ENCODE data around the gene VIL1. TPM values are rescaled to one million over a fixed set of nuclear protein-coding genes. Genes with fewer than 3 reads are reported as not detected.

The VIL1 gene
- total RNA-seq, 1 experiment from 2014 or later: not detected

- no peaks in the 10 kb centered on the region for H3K4me1 ChIP-seq (ENCODE audit: low read length)
Measured at GRCh38 chr2:218446547-218446946, 27.6 kb downstream of the VIL1 start.

GRCh38 chr2:218447072-218447471 is 28.1 kb downstream of the VIL1 start:
- Histone ChIP-seq H3K27me3 (ENCODE audit: low read length) (no peaks in the 10 kb centered on the region), H3K4me2 (ENCODE audit: low read depth, low read length, poor library complexity, severe bottlenecking) (no peak overlapping the region), H3K27ac (ENCODE audit: low read length) (no peak overlapping the region), H3K4me1 (ENCODE audit: low read length) (no peaks in the 10 kb centered on the region), H3K79me2 (ENCODE audit: low read length) (no peaks in the 10 kb centered on the region), H3K9me3 (ENCODE audit: low read length) (no peaks in the 10 kb centered on the region), H3K36me3 (ENCODE audit: insufficient read depth, low read length) (0 out of 2 replicates have a peak, but pooled peaks cover 3% of the 10 kb centered on the region), H3K9me2 (replicated peaks; ENCODE audit: insufficient read depth, low read length) (no peaks in the 10 kb centered on the region), H2AFZ (ENCODE audit: low read length) (no peak overlapping the region), H4K20me1 (ENCODE audit: insufficient read depth, low read depth, low read length) (no peaks in the 10 kb centered on the region), H3K4me3 (ENCODE audit: low read length) (no peak overlapping the region), H3K9ac (ENCODE audit: low read length) (no peak overlapping the region)
- no peak for DNase-seq

More at GRCh38 chr2:218446547-218446946, 27.6 kb downstream of the VIL1 start:
- Histone ChIP-seq H3K27ac (ENCODE audit: low read length) (no peak overlapping the region), H3K9me2 (replicated peaks; ENCODE audit: insufficient read depth, low read length) (no peaks in the 10 kb centered on the region), H3K4me2 (ENCODE audit: low read depth, low read length, poor library complexity, severe bottlenecking) (no peak overlapping the region), H3K4me3 (ENCODE audit: low read length) (no peak overlapping the region), H2AFZ (ENCODE audit: low read length) (no peak overlapping the region), H3K79me2 (ENCODE audit: low read length) (no peaks in the 10 kb centered on the region), H4K20me1 (ENCODE audit: insufficient read depth, low read depth, low read length) (no peaks in the 10 kb centered on the region), H3K9me3 (ENCODE audit: low read length) (no peaks in the 10 kb centered on the region), H3K36me3 (ENCODE audit: insufficient read depth, low read length) (0 out of 2 replicates have a peak, but pooled peaks cover 3% of the 10 kb centered on the region), H3K27me3 (ENCODE audit: low read length) (no peaks in the 10 kb centered on the region), H3K9ac (ENCODE audit: low read length) (no peak overlapping the region)
- no peak for DNase-seq

GRCh38 chr2:218448934-218449333 is 30.0 kb downstream of the VIL1 start:
- no peak for DNase-seq
- Histone ChIP-seq H3K9me2 (replicated peaks; ENCODE audit: insufficient read depth, low read length) (no peaks in the 10 kb centered on the region), H3K4me2 (ENCODE audit: low read depth, low read length, poor library complexity, severe bottlenecking) (no peak overlapping the region), H3K4me1 (ENCODE audit: low read length) (no peaks in the 10 kb centered on the region), H3K36me3 (ENCODE audit: insufficient read depth, low read length) (peaks cover 19% of the 10 kb centered on the region; the same call in 1 of the 2 replicates), H3K4me3 (ENCODE audit: low read length) (no peak overlapping the region), H4K20me1 (ENCODE audit: insufficient read depth, low read depth, low read length) (no peaks in the 10 kb centered on the region), H3K27ac (ENCODE audit: low read length) (no peak overlapping the region), H2AFZ (ENCODE audit: low read length) (no peak overlapping the region), H3K79me2 (ENCODE audit: low read length) (no peaks in the 10 kb centered on the region), H3K9ac (ENCODE audit: low read length) (no peak overlapping the region), H3K27me3 (ENCODE audit: low read length) (no peaks in the 10 kb centered on the region), H3K9me3 (ENCODE audit: low read length) (no peaks in the 10 kb centered on the region)

- Histone ChIP-seq H2AFZ (ENCODE audit: low read length) (no peak overlapping the region), H3K9me3 (ENCODE audit: low read length) (no peaks in the 10 kb centered on the region), H3K27me3 (ENCODE audit: low read length) (no peaks in the 10 kb centered on the region), H3K36me3 (ENCODE audit: insufficient read depth, low read length) (peaks cover 41% of the 10 kb centered on the region), H3K4me3 (ENCODE audit: low read length) (no peak overlapping the region), H3K4me2 (ENCODE audit: low read depth, low read length, poor library complexity, severe bottlenecking) (no peak overlapping the region), H3K79me2 (ENCODE audit: low read length) (no peaks in the 10 kb centered on the region), H3K27ac (ENCODE audit: low read length) (no peak overlapping the region), H3K9me2 (replicated peaks; ENCODE audit: insufficient read depth, low read length) (no peaks in the 10 kb centered on the region), H3K9ac (ENCODE audit: low read length) (no peak overlapping the region), H4K20me1 (ENCODE audit: insufficient read depth, low read depth, low read length) (no peaks in the 10 kb centered on the region), H3K4me1 (ENCODE audit: low read length) (peaks cover 3% of the 10 kb centered on the region)
- no peak for DNase-seq
Measured at GRCh38 chr2:218452079-218452478, 33.2 kb downstream of the VIL1 start.

- no peaks in the 10 kb centered on the region for H3K27me3 ChIP-seq (ENCODE audit: low read length)
- no peaks in the 10 kb centered on the region for H4K20me1 ChIP-seq (ENCODE audit: insufficient read depth, low read depth, low read length)
- no peak overlapping the region for H3K9ac ChIP-seq (ENCODE audit: low read length)
- DNase-seq: peak; percentile 54
- no peaks in the 10 kb centered on the region for H3K79me2 ChIP-seq (ENCODE audit: low read length)
- H3K4me1 ChIP-seq (ENCODE audit: low read length): peaks cover 7% of the 10 kb centered on the region
- no peak overlapping the region for H3K4me3 ChIP-seq (ENCODE audit: low read length)
- no peaks in the 10 kb centered on the region for H3K9me2 ChIP-seq (replicated peaks; ENCODE audit: insufficient read depth, low read length)
- H3K27ac ChIP-seq (ENCODE audit: low read length): peak overlapping the region; percentile 11; the same call in 1 of the 2 replicates
- H3K4me2 ChIP-seq (ENCODE audit: low read depth, low read length, poor library complexity, severe bottlenecking): peak overlapping the region; percentile 5
- H2AFZ ChIP-seq (ENCODE audit: low read length): no peak overlapping the region
- peaks cover 43% of the 10 kb centered on the region for H3K36me3 ChIP-seq (ENCODE audit: insufficient read depth, low read length)
- no peaks in the 10 kb centered on the region for H3K9me3 ChIP-seq (ENCODE audit: low read length)
Measured at GRCh38 chr2:218456849-218457248, 37.9 kb downstream of the VIL1 start.

- Histone ChIP-seq H4K20me1 (ENCODE audit: insufficient read depth, low read depth, low read length) (no peaks in the 10 kb centered on the region), H3K27me3 (ENCODE audit: low read length) (no peaks in the 10 kb centered on the region), H3K27ac (ENCODE audit: low read length) (no peak overlapping the region), H3K4me1 (ENCODE audit: low read length) (peaks cover 7% of the 10 kb centered on the region), H3K36me3 (ENCODE audit: insufficient read depth, low read length) (peaks cover 30% of the 10 kb centered on the region), H3K9ac (ENCODE audit: low read length) (no peak overlapping the region), H3K9me2 (replicated peaks; ENCODE audit: insufficient read depth, low read length) (no peaks in the 10 kb centered on the region), H3K4me3 (ENCODE audit: low read length) (no peak overlapping the region), H3K9me3 (ENCODE audit: low read length) (no peaks in the 10 kb centered on the region), H3K4me2 (ENCODE audit: low read depth, low read length, poor library complexity, severe bottlenecking) (no peak overlapping the region), H2AFZ (ENCODE audit: low read length) (no peak overlapping the region), H3K79me2 (ENCODE audit: low read length) (no peaks in the 10 kb centered on the region)
- DNase-seq: no peak
Measured at GRCh38 chr2:218458598-218458997, 39.7 kb downstream of the VIL1 start.

GRCh38 chr2:218465987-218466633 is 47.2 kb downstream of the VIL1 start:
- Histone ChIP-seq H2AFZ (ENCODE audit: low read length) (no peak overlapping the region), H3K27me3 (ENCODE audit: low read length) (no peaks in the 10 kb centered on the region), H4K20me1 (ENCODE audit: insufficient read depth, low read depth, low read length) (no peaks in the 10 kb centered on the region), H3K4me2 (ENCODE audit: low read depth, low read length, poor library complexity, severe bottlenecking) (no peak overlapping the region), H3K4me3 (ENCODE audit: low read length) (no peak overlapping the region), H3K27ac (ENCODE audit: low read length) (no peak overlapping the region), H3K36me3 (ENCODE audit: insufficient read depth, low read length) (peaks cover 7% of the 10 kb centered on the region), H3K9ac (ENCODE audit: low read length) (no peak overlapping the region), H3K79me2 (ENCODE audit: low read length) (no peaks in the 10 kb centered on the region), H3K9me3 (ENCODE audit: low read length) (no peaks in the 10 kb centered on the region), H3K9me2 (replicated peaks; ENCODE audit: insufficient read depth, low read length) (no peaks in the 10 kb centered on the region), H3K4me1 (ENCODE audit: low read length) (peaks cover 7% of the 10 kb centered on the region)
- DNase-seq: peak; percentile 63

- Histone ChIP-seq H4K20me1 (ENCODE audit: insufficient read depth, low read depth, low read length) (no peaks in the 10 kb centered on the region), H3K9ac (ENCODE audit: low read length) (no peak overlapping the region), H3K4me3 (ENCODE audit: low read length) (no peak overlapping the region), H3K27ac (ENCODE audit: low read length) (peak overlapping the region; percentile 4; the same call in 1 of the 2 replicates), H3K27me3 (ENCODE audit: low read length) (no peaks in the 10 kb centered on the region), H3K9me3 (ENCODE audit: low read length) (no peaks in the 10 kb centered on the region), H3K4me2 (ENCODE audit: low read depth, low read length, poor library complexity, severe bottlenecking) (no peak overlapping the region), H3K4me1 (ENCODE audit: low read length) (peaks cover 16% of the 10 kb centered on the region), H3K9me2 (replicated peaks; ENCODE audit: insufficient read depth, low read length) (no peaks in the 10 kb centered on the region), H2AFZ (ENCODE audit: low read length) (no peak overlapping the region), H3K36me3 (ENCODE audit: insufficient read depth, low read length) (peaks cover 17% of the 10 kb centered on the region), H3K79me2 (ENCODE audit: low read length) (no peaks in the 10 kb centered on the region)
- DNase-seq: no peak
Measured at GRCh38 chr2:218470448-218470847, 51.5 kb downstream of the VIL1 start.

Measured in Karpas-422 (cell line).